HG02943 (cell line): ENCODE measurements around the gene ING2.

Experiments used
- ATAC-seq: cut with Tn5 transposase; IDR thresholded peaks from one replicate; pipeline ENCODE4 v1.9.1; 2021; ENCODE audit warnings: mild to moderate bottlenecking, low read depth, moderate library complexity; ENCODE audit not compliant: unreplicated experiment

Gene ING2

DNA sequence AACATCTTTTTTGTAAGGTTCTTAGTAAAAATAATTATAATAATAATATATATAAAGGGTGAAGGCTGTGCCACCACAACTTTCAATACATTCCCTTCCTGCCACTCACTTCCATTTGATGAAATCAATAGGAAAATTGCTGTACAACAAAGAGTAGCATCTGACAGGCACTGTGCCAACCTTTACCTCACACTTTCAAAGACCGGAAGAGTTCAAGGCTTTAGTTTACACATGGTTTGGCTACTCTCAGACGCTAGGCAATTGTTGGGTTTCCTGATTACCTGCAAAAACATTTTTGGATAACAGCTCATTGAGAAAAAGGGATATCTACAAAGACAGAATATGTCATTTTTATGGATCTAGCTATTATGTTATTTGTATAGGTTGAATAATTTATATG lies 5.5 kb upstream of the ING2 start:
- ATAC-seq = no peak

DNA sequence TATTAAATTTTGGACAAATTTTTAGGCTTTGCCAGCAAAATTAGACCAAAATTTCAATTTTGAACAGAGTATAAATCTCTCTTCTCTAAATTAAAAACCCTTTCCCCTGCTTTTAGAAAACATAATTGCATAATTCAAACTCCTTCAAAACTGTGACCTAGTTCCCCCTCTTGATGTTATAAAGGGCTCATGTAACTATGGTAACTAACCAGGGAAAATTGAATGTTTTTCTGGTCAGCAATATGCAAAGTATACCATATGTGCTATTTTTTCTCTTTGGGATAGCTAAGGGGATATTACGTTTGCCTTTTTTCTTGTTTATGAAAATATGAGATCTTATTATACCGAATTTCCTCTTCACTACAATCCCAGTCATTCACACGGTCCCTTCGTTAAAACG lies 5.1 kb upstream of the ING2 start:
- no peak for ATAC-seq

DNA sequence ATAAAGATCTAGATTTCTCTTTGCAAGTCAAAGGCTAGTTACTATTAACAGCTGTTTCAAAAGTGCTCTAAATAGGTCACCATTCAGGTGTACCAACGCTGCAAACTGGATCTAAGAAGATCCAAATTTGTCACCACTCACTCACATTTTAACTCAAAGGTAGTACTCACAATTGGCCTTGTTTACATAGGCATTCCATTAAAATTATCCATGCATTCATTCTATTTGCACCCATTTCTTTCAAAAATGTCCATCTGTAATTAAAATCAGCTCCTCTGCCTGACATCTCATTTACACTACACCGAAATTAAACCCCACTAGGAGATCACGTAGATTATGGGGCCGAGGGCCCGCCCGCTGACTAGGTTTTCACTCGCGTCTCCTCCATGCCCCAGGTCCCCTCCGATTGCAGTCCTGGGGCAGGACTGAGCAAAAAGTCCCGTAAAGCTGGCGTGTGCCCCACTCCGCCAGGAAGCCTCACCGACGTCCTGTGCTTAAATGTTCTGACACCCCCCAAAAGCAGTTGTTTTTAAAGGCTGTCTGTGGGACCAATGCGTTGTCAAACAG lies 1.3 kb upstream of the ING2 start:
- peak; percentile 4 for ATAC-seq

DNA sequence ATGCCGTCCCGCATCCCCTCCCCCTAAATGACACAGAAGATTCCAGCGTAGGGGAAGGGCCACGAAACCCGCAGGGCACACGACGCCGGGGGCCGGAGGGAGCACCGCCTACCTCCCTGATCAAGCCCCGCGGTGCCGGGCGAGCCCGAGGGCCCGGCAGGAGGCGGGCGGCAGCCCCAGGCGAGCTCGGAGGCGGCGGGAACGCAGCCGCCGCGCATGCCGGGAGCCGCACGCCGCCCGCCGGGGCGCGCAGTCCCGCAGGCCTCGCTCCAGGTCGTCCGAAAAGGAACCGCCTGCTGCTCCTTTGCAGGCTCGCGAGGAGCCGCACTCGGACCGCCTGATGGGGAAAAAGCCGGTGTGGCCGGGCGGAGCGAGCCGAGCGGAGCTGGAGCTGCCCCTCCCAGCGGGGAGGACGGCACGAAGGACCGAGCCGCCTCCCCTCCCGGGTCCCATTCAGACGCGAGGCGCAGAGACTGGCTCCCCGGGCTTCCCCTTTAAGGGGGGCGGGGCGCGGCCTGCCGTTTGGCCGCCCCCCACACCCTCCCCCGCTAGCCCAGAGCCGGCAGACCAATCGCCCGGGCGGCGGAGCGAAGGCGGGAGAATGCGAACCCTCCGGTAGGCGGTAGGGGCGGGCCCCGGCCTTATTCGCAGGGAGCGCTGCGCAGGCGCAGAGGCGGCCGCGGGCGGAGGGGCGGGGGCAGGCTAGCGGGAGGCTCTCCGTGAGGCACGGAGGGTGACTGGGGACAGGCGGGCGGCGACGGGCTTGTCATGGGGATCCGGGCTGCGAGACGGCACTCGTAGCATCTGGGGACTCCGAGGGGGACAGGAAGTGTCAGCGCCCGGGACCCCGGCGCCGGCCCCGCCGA lies 561 bp upstream of the ING2 start:
- peak; percentile 64 for ATAC-seq

DNA sequence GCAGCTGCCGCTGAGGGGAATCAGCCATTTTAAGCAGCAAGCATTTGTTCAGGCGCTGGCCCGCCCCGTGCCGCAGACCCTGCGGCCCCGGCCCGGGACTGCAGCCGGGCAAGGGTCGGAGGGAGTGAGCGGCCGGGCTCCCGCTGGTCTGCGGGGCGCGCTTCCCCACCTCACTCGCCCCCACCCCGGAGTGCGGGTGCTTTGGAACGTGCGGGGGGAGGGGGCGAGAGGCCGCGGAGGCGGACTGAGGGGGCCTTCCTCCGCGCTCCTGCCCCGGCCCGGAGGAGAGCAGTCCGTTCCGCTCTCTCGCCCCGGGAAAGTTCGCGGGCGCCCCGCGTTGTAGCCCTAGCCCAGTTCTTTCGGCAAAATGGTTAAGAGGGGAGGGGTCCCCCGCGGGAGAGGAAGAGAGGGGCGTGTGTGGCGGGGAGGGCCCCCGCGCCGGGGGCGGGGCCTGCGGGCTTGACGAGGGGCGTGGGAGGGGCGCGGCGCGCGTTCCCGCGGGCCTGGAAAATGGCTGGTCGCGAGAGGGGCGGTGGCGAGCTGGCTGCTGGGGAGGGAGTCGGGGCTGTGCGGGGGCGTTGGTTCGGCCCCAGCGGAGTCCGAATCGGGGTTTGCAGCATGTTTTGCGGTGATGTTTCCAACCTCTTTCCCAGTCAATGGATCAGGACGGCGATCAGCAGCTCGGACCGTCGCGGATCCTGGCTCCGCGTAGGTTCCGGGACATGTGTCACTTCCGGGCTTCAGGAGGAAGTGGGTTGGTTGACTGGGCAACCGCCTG lies 942 bp downstream of the ING2 start:
- ATAC-seq = peak; percentile 50

DNA sequence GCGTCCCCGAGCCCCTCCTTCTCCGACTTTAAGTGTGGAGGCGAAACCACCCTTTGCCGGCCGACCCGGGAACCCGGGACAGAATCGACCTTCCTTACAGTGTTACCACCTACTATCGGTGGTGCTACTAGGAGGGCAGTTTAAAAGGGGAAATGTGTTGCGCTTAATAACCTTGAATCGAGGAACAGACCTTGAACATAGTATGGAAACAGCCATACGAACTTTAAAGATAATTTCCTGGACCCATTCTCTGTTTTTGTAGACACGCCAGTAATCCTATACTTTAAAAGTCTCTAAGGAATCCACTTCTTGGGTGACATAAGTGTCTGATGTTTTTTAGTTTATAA lies 1.5 kb downstream of the ING2 start:
- ATAC-seq = no peak

DNA sequence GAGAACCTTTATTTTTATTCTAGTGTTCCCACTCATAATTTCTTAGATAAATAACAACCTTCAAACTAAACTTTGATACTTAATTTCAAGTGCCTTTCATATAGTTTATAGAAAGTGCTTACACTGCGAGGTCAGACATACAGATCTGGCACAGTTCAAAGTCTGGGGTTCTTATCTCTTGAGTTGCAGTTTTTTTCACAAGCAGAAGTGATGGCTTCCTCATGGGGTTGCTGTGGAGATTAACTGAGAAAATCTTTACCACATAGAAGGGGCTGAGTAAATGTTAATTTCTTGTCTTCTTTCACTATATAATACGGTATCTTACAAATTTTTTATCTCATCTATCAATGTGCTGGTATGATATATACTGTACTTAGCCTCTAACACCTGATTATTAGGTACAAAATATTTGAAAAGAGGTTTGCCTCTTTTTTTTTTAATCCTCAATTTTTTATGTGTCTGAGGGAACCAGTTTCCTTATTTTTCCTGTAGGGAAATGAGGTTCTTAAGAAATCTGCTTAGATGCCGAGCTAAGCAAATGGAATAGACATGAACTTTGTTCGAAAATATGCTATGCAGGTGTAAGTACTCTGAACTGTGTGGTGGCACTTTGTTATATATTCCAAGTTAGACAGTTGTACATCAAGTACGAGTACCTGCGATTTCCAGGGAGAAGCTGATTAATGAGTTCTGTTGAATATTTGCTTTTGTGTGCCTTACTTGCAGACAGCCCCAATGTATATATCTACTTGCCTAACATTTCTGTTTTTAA lies 3.3 kb downstream of the ING2 start:
- no peak for ATAC-seq

DNA sequence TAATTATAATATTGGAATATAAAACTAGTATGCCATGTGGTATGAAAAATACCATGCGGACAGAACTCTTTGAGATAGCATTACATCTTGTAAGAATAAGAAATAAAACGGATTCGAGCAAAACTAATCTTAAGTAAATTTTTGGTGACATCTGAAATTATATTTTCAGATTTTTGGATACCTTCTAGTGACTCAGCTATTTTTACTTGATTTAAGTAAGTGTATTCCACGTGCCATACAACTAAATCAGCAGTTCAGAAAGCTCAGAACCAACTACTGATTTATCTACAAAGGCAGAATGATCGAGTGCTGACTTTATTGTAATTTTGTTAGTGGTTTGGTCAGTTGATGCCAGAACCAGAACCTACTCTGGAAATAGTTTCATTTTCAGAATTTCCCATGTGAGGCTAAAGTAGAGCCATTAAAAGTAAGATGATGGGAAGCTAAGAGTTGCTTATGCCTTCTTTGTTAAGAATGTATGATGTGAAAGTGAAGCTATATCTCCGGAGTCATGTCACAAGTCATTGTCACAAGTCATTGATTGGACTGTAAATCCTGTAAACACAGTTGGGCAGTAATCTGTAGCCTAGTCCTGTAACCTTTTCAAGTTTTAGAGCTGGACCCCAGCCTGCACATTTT lies 4.0 kb downstream of the ING2 start:
- ATAC-seq = no peak

DNA sequence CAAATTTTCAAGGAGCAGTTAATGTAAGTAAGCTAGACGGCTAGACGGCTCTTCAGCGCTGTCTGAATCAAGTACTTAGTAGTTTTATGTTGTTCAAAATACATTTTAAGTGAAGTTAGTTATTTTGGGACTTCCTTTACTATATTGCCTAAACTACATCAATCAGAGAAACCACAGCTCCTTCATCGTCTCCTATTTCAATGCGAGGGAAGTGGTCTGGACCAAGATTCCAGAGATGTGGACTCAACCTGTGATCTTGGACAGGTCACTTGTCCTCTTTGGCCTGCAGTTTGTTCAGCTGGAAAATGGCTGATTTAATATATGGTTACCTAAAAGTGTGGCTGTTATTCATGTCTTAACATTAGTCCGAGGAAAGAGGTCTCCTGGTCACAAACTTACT lies 10.6 kb downstream of the ING2 start:
- ATAC-seq = no peak

DNA sequence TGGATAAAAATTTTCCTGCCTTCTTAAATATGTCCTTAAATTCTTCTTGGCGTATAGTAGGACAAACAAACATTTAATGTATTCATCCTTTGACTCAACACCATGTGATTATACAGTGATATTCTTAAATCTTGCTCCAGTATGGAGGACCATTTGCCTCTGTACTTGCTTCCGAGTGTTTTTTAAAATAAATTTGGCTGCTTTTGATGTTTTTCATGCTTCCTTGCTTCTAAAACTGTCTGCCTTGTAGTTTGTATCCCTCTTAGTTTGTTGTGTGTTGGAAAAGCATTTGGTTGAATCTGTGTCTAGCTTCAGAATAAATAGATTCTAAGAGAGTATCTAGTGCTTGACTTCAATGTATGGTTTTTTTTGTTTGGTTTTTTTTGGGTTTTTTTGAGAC lies 12.3 kb downstream of the ING2 start:
- ATAC-seq = no peak

DNA sequence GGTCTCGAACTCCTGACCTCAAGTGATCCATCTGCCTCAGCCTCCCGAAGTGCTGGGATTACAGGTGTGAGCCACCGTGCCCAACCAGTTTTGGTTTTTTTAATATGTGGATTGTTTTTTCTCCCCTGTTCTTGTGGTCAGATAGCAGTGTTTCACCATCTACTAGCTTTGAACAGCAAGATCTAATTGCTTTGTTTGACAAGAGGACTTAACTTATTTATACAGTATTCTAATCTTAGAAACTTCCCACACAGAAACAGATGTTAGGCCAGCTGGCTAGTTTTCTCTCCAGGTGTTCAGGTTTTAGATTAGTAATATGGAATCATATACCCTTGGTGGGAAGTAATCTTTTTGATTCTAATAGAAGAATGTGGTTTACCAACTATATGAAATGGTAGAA lies 12.9 kb downstream of the ING2 start:
- ATAC-seq = no peak

DNA sequence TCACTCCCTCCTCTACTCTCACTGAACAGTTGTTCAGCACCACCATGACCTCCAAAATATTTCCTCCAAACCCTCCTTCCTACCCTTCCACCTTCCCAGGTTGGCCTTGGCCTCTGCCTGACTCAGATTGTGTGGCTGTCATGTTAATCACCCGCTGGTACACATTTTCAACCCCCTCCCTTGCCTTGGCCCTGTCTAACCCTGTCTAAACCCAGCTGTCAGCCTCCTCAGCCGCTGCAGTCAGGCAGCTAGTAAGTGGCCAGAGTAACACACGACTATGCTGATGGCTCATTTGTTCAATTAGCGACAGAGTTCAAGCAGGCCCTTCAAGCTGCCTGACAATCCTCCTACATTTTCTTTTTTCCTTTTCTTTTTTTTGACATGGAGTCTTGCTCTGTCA lies 18.0 kb downstream of the ING2 start:
- no peak for ATAC-seq

DNA sequence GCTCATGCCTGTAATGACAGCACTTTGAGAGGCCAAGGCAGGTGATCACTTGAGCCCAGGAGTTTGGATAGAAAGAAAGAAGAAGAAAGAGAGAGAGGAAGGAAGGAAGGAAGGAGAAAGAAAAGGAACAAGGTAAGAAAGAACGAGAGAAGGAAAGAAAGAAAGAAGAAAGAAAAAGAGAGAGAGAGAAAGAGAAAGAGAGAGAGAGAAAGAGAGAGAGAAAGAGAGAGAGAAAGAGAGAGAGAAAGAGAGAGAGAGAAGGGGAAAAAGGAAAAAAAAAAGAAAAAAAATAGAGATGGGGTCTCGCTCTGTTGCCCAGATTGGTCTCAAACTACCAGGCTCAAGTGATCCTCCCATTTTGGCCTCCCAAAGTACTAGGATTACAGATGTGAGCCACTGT lies 22.5 kb downstream of the ING2 start:
- ATAC-seq = no peak

DNA sequence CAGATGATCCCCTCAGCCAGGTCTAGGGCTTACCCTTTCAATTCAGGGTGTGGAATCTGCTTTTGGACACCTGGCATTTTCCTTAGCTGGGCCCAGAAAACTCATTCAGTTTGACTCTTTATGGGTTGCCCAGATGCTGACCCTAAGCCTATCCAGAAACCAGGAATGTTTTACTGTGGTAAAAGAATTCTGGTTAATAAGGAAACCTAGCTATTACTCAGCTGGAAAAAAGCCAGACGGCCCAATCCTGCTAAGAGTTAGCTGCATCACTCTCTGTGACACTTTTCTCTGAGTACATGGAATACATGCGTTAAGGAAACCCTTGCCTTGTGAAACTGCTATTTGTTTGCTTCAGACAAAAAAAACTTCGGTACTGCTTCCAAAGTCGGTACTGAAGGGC lies 28.0 kb downstream of the ING2 start:
- no peak for ATAC-seq

DNA sequence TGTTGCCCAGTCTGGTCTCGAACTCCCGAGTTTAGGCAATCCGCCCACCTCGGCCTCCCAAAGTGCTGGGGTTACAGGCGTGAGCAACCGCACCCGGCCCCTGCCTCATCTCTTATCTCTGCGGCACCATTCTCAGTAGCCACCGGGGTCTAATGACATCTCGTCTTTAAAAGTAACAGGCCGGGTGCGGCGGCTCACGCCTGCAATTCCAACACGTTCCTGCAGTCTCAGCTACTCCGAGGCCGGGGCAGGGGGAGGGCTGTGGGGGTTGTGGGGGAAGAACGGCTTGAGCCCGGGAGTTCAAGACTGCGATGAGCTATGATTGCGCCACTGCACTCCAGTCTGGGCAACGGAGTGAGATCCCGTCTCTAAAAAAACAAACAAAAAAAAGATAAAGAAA lies 28.8 kb downstream of the ING2 start:
- ATAC-seq = no peak

DNA sequence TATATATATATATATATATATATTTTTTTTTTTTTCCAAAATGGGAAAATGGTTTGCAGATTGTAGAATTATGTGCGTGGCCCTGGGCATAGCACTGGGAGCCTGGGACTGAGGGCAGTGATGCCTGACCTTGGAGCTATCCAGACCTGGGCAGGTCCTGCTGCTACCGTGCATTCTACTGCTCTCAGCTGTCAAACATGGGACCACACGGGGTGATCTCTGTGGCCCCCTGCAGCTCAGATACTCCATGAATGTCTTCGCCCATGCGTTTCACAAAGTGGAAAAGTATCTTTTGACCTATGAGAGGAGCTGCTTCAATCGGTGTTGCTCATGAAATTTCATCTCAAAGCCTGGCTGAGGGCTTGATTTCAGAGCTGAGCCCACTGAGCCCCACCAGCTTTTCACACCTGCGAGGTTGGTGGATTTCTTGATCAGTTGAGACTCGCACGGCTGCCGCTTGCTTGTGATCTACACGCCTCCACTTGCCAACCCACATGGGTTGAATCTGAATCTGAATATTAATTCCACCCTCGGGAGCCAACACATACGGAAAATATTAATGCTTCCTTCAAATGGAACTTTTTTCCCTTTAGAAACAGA lies 35.7 kb downstream of the ING2 start:
- ATAC-seq = no peak

DNA sequence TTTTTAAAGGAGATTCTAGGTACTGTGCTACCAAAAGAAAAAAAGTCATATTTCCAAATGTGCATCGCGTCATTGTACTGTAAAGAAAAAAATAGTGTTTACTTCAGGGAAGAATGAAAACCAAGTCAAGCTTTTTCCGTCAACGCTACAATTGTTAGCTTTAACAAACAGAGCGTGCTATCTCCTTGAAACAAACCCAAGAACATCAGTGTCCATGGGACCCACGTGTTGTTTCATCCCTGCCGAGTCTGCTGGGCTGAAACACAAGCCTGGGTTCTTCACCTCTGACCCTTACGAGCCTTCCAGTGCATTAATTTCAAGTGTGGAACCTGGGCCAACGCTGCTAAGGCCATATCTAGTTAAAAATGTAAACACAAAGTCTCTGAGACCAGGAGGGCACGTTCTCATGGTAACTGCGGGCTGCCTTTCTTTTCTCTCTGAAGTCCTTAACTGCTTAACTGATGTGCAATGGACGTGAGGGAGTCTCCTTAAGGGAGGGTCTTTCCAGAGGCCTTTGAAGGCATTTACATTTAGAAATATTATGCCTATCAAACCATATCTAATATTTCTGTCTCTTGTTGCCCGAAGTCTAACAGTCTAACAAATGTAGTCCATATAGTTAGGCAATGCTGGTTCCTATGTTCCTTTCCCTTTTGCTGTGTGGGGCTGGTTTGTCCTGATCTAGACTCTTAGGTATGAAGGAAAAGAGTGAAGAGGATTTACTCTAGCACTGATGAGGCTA lies 36.3 kb downstream of the ING2 start:
- no peak for ATAC-seq

DNA sequence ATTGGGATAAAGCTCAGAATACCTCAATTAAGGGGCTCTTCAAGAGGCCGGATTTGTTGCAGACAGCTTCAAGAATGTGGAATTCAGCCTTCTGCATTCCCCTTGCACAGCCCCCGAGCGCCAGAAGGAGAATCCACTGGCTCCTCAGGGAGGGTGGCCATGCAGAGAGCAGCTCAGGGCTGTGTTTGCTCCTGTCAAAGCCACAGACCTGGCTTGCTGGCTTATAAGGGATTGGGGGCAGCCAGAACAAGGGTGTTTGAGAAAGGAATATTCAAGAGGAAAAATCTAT lies 36.8 kb downstream of the ING2 start:
- no peak for ATAC-seq

DNA sequence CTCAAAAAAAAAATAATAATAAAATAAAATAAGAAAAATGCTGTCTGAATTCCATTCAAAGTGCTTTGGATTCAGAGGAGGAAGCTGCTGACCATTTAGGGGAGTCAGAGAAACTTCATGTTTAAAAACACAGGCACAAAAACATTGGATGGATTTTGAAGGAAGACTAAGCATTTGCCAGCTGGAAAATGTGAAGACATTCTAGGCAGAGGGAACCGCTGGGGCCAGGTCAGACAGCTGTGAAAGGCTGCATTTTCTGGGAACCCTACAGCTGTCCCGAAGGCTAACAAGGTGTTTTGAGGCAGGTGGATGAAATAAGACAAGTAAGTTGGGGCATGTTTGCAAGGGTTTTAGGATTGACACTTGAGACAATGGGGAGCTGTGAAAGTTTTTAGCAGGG lies 38.6 kb downstream of the ING2 start:
- ATAC-seq = no peak

DNA sequence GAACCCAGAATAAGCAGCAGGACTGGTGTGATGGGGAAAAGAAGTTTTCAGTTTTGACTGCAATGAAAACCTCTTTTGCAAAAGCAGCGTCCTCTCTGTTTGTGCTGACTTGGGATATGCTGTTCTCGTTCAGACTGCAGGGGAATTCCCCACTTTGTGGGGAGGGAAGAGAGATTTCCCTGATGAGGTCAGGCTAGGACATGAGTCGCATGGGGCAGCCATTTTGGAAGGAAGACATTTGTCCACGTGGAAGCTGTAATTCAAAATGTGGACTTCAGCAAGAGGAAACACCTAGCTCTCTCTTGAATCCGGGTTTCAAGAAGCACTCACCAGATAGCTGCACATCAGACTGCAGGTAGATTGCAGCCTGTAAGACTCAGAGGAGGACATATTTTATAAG lies 39.3 kb downstream of the ING2 start:
- no peak for ATAC-seq
